Coronary artery (tissue), 2 donors: ENCODE measurements around the gene MUL1.

ENCODE experiments used
- DNase-seq: peaks from one replicate; pipeline ENCODE4 v3.0.0-alpha.2; 2017; ENCODE audit warnings: low spot score
- H3K27ac ChIP-seq, 2 donors: fragments of 200-600 bp; sonication (generic); one replicate each; pipeline ENCODE4 v1.5.1; 2016 to 2019
- H3K4me3 ChIP-seq: fragments of 200-600 bp; sonication (generic); 2 replicates; pipeline ENCODE4 v1.5.1; 2016; ENCODE audit warnings: mild to moderate bottlenecking, moderate library complexity
- CTCF ChIP-seq: fragments of 200-600 bp; sonication (generic); IDR thresholded peaks from one replicate; pipeline ENCODE4 v1.5.1; 2019; ENCODE audit warnings: antibody characterized with exemption

MUL1 gene

GRCh38 chr1:20484519-20485462 lies 23.2 kb downstream of the MUL1 start:
- Histone ChIP-seq H3K4me3 (peak overlapping the region; percentile 87), H3K27ac (peak overlapping the region in 1 of 2 donors; percentile 87)
- DNase-seq = no peak
- no peak for TF ChIP-seq CTCF

GRCh38 chr1:20483833-20484518 lies 24.0 kb downstream of the MUL1 start:
- H3K4me3 ChIP-seq = peak overlapping the region; percentile 87
- no peak for TF ChIP-seq CTCF
- no peak overlapping the region for H3K27ac ChIP-seq
- no peak for DNase-seq

GRCh38 chr1:20483098-20483832 lies 24.7 kb downstream of the MUL1 start:
- Histone ChIP-seq H3K27ac (no peak overlapping the region), H3K4me3 (peak overlapping the region; percentile 87)
- no peak for TF ChIP-seq CTCF
- no peak for DNase-seq

GRCh38 chr1:20481643-20482498 lies 26.1 kb downstream of the MUL1 start:
- DNase-seq = no peak
- no peak overlapping the region for H3K27ac ChIP-seq
- no peak overlapping the region for H3K4me3 ChIP-seq
- TF ChIP-seq CTCF = no peak

GRCh38 chr1:20480951-20481617 lies 26.9 kb downstream of the MUL1 start:
- DNase-seq = no peak
- no peak overlapping the region for H3K27ac ChIP-seq
- TF ChIP-seq CTCF = no peak
- H3K4me3 ChIP-seq = no peak overlapping the region
